ENCODE data around the gene BORCS8. TPM values are rescaled to one million over a fixed set of nuclear protein-coding genes. Genes with fewer than 3 reads are reported as not detected.

Gene BORCS8
- total RNA-seq, 4 donors from 2014 or later, result 9.4 to 28.8 (median 14.7) TPM

DNA sequence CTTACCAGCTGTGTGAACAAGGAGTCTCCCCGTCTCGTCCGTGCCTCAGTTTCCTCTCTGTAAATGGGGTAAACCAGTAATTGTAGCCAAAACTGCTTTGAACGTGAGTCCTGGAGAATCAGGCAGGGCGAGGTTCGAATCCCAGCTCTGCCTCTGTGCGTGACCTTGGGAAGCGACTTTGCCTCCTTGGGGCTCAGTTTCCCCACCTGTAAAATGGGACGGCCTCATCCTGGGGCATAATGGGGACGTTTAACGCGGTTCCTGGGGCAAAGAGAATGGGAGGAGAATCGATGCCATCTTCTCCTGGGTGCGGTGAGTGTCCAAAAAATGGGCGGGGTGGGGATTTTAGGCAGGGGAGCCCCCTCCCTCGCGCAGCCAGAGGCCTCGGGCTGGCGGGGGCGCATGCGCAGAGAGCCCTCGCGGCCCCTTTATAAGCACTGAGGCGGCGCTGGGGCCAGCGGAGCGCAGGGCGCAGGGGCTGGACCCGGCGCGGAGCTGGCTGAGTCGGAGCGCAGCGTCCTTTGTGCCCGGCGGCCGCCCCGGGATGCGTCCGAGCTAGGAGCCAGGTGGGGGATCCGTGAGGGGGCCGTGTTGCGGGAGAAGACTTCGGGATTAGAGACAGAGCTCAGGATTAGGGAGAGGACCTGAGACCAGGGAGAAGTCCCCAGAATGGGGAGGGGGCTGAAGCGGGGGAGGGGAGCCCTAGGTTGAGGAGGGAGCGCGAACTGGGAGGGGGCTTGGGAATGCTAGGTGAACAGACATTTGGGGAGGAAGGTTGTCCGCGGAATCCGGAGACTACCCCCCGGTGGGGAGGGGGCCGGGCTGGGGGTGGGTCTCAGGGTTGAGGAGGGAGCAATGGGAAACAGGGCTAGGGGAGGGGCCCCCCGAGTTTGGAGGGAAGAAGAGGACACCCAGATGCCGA lies 19.8 kb upstream of the BORCS8 start, which contains the start of gene NCAN:
Gene NCAN, plus strand, starts transcription at position 460 of the 922 bp plus-strand sequence. CDS start 4,996 bp downstream, outside the sequence.
- Histone ChIP-seq H3K27ac (no peak within 1 kb of the TSS), H3K27me3 (peaks cover 100% of the 10 kb centered on the region), H3K4me1 (no peaks in the 10 kb centered on the region), H3K9me3 (peaks cover 0 to 2% (median 0%) of the 10 kb centered on the region in 3 donors), H3K4me3 (no peak within 1 kb of the TSS), H3K36me3 (no peaks in the 10 kb centered on the region)
- TF ChIP-seq POLR2AphosphoS5 (IDR thresholded peaks at IDR 0.05) (no peak), EP300 (IDR thresholded peaks at IDR 0.05) (no peak), POLR2A (IDR thresholded peaks at IDR 0.05) (no peak)
- TF ChIP-seq, protein P1, sequence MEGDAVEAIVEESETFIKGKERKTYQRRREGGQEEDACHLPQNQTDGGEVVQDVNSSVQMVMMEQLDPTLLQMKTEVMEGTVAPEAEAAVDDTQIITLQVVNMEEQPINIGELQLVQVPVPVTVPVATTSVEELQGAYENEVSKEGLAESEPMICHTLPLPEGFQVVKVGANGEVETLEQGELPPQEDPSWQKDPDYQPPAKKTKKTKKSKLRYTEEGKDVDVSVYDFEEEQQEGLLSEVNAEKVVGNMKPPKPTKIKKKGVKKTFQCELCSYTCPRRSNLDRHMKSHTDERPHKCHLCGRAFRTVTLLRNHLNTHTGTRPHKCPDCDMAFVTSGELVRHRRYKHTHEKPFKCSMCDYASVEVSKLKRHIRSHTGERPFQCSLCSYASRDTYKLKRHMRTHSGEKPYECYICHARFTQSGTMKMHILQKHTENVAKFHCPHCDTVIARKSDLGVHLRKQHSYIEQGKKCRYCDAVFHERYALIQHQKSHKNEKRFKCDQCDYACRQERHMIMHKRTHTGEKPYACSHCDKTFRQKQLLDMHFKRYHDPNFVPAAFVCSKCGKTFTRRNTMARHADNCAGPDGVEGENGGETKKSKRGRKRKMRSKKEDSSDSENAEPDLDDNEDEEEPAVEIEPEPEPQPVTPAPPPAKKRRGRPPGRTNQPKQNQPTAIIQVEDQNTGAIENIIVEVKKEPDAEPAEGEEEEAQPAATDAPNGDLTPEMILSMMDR (IDR thresholded peaks at IDR 0.05), result no peak
- 2 to 8% methylated on average over 4 to 8 of the region's 54 CpGs for WGBS, 2 donors (ENCODE audit: low coverage in 1 of 2)
- no peak for ATAC-seq

DNA sequence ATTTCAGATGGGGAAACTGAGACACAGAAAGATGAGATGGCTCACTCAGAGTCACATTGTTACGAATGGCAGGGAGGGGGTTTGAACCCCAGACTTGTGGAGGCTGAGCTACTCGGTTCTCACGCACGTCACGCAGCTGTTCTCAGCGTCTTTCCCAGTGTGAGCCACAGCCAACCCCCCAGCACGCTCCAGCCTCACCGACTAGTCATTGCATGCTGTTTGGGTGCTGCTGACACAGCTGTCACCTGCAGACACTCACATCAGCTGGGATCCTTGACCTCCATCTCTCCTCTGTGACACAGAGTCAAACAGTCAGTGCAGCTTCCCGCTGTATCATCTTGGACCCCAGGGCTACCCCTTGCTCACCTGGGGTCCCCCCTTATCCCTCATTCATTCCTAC lies 17.4 kb upstream of the BORCS8 start:
- H3K27ac ChIP-seq, result no peak overlapping the region
- WGBS, 2 donors (ENCODE audit: low coverage in 1 of 2), result 71% methylated on average over 1 of the region's 9 CpGs; no CpG with 5 or more reads in 1 of the 2 donors
- ATAC-seq, result no peak
- TF ChIP-seq POLR2A (IDR thresholded peaks at IDR 0.05), result no peak
- TF ChIP-seq POLR2AphosphoS5 (IDR thresholded peaks at IDR 0.05), result no peak
- TF ChIP-seq, protein P1 (IDR thresholded peaks at IDR 0.05), result no peak
- TF ChIP-seq EP300 (IDR thresholded peaks at IDR 0.05), result no peak
- no peak overlapping the region for H3K4me3 ChIP-seq
- peaks cover 88% of the 10 kb centered on the region for H3K27me3 ChIP-seq
- no peaks in the 10 kb centered on the region for H3K9me3 ChIP-seq
- H3K4me1 ChIP-seq, result no peaks in the 10 kb centered on the region
- no peaks in the 10 kb centered on the region for H3K36me3 ChIP-seq

DNA sequence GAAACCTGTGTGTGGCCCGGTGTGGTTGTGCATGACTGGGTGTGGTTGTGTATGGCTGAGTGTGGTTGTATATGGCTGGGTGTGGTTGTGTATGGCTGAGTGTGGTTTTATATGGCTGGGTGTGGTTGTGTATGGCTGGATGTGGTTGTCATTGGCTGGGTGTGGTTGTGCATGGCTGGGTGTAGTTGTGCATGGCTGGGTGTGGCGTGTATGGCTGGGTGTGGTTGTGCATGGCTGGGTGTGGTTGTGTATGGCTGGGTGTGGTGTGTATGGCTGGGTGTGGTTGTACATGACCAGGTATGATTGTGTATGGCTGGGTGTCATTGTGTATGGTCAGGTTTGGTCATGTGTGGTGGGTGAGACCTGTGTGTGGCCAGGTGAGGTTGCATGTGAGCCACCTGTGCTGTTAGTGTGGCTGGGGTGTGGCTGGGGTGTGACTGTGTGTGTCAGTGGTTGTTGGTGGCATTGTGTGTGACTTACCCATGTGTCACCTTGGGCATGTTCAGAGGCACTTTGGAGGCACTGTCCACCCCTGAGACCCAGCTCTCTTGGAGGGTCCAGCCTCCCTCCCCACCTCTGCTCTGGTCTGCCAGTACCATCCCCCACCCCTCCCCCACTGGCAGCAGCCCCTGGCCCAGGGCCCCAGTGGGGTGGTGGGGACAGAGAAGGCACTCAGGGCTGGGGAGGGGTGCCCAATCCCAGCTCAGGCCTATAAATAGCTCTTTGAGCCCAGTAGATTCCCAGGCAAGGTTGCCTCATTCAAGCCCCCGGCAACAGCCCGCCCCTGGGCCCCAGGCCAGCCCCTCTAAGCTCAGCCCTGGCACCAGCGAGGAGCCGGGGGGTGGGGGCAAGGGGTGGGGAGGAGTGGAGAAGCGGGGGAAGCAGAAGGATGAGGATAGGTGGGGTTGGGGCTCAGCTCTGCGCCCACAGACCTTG lies 16.0 kb upstream of the BORCS8 start:
- Histone ChIP-seq H3K27ac (no peak overlapping the region), H3K9me3 (no peaks in the 10 kb centered on the region), H3K36me3 (no peaks in the 10 kb centered on the region), H3K4me1 (peaks cover 0 to 1% (median under 1%) of the 10 kb centered on the region in 3 donors), H3K4me3 (no peak overlapping the region), H3K27me3 (peaks cover 73% of the 10 kb centered on the region)
- TF ChIP-seq POLR2A (IDR thresholded peaks at IDR 0.05), result no peak
- TF ChIP-seq EP300 (IDR thresholded peaks at IDR 0.05), result no peak
- TF ChIP-seq POLR2AphosphoS5 (IDR thresholded peaks at IDR 0.05), result no peak
- TF ChIP-seq, protein P1 (IDR thresholded peaks at IDR 0.05), result no peak
- ATAC-seq, result no peak
- 74 to 100% methylated on average over 2 to 4 of the region's 8 CpGs for WGBS, 2 donors (ENCODE audit: low coverage in 1 of 2)

DNA sequence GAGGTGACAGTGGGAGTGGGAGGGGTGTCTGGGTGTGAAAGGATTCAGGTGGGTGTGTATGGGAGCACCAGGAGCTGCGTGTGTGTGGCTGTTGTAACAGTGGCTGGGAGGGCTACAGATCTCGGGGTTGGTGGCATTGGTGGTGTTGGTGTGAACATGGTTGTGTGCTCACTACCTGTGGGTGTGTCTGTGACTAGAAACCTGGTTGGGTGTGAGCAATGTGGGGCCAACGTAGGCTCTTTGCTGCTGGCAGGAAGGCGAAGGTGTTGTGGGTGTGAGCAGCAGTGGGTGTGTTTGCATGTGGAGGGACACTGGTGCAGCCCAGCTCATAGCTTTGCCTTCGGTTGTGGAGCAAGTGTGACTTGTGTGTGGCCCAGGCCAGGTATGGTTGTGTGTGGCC lies 15.0 kb upstream of the BORCS8 start:
- WGBS, 2 donors (ENCODE audit: low coverage in 1 of 2), result 55 to 80% methylated on average over 1 to 2 of the region's 5 CpGs

More for the DNA sequence above, 15.0 kb upstream of the BORCS8 start:
- Histone ChIP-seq H3K4me3 (no peak overlapping the region), H3K9me3 (no peaks in the 10 kb centered on the region), H3K27me3 (peaks cover 64% of the 10 kb centered on the region), H3K27ac (no peak overlapping the region), H3K36me3 (peaks cover 0 to 1% of the 10 kb centered on the region in 2 donors), H3K4me1 (peaks cover 0 to 11% (median 8%) of the 10 kb centered on the region in 3 donors)
- ATAC-seq, result no peak
- TF ChIP-seq POLR2A (IDR thresholded peaks at IDR 0.05), result no peak

All from gastroesophageal sphincter (tissue), 4 donors.